GM12801 (cell line): Measurements from ENCODE around the gene NUB1.

Experiments used
- TF ChIP-seq, protein P1 (sequence below): IDR thresholded peaks from one replicate; pipeline ENCODE4 v1.5.1; 2011; ENCODE audit warnings: control low read depth; ENCODE audit not compliant: insufficient read length; ENCODE audit errors: extremely low read depth

NUB1 gene, protein sequence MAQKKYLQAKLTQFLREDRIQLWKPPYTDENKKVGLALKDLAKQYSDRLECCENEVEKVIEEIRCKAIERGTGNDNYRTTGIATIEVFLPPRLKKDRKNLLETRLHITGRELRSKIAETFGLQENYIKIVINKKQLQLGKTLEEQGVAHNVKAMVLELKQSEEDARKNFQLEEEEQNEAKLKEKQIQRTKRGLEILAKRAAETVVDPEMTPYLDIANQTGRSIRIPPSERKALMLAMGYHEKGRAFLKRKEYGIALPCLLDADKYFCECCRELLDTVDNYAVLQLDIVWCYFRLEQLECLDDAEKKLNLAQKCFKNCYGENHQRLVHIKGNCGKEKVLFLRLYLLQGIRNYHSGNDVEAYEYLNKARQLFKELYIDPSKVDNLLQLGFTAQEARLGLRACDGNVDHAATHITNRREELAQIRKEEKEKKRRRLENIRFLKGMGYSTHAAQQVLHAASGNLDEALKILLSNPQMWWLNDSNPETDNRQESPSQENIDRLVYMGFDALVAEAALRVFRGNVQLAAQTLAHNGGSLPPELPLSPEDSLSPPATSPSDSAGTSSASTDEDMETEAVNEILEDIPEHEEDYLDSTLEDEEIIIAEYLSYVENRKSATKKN

DNA sequence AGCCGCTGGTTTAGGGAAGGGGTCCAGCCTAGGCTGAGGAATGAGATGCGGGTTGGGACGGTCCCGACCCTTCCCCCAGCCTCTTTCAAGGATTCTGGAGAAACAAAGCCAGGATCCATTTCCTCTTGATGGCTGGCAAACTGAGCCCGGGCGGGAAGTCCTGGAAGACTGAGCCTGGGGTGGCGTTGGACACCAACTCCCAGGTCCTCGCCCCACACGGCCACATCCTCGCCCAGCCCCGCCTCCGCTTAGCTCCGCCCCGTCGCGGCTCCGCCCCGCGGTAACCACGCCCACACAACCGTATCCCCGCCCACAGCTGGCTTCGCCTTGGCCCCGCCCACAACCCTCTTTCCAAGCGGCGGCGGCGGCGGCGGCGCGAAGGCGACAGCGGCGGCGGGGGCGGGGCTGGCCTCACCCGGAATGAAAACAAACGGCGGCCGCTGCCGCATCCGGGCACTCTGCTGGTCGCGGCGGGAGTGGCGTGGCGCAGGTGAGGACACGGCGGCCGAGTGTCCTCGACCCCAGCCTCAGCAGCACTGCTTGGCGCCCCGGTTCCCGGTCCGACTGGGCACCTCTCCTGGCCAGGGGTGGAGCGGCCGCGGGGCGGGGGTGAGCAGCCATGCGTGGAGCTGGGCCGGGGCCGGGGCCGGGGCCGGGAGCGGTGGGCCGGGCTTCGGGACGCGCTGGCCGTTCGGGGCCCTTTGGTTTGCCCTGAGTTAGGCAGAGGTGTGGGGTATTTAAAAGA lies at the start of gene NUB1:
Gene NUB1 (plus strand): TSS at position 456 of the 745 bp plus-strand sequence. CDS start 3,538 bp downstream, outside the sequence.
- TF ChIP-seq, protein P1, sequence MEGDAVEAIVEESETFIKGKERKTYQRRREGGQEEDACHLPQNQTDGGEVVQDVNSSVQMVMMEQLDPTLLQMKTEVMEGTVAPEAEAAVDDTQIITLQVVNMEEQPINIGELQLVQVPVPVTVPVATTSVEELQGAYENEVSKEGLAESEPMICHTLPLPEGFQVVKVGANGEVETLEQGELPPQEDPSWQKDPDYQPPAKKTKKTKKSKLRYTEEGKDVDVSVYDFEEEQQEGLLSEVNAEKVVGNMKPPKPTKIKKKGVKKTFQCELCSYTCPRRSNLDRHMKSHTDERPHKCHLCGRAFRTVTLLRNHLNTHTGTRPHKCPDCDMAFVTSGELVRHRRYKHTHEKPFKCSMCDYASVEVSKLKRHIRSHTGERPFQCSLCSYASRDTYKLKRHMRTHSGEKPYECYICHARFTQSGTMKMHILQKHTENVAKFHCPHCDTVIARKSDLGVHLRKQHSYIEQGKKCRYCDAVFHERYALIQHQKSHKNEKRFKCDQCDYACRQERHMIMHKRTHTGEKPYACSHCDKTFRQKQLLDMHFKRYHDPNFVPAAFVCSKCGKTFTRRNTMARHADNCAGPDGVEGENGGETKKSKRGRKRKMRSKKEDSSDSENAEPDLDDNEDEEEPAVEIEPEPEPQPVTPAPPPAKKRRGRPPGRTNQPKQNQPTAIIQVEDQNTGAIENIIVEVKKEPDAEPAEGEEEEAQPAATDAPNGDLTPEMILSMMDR = no peak

DNA sequence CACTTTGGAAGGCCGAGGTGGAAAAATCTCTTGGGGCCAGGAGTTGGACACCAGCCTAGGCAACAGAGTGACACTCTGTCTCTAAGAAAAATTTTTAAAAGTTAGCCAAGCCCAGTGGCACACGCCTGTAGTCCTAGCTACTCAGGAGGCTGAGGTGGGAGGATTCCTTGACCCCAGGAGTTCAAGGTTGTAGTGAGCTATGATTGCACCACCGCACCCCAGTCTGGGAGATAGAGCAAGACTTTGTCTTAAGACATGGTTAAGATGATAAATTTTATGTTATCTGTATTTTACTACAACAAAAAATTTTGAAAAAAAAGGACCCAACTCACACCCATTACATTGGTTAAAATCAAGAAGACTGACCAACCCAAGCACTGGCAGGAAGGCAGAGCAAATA lies 48.8 kb upstream of the NUB1 start:
- TF ChIP-seq, protein P1 = no peak

DNA sequence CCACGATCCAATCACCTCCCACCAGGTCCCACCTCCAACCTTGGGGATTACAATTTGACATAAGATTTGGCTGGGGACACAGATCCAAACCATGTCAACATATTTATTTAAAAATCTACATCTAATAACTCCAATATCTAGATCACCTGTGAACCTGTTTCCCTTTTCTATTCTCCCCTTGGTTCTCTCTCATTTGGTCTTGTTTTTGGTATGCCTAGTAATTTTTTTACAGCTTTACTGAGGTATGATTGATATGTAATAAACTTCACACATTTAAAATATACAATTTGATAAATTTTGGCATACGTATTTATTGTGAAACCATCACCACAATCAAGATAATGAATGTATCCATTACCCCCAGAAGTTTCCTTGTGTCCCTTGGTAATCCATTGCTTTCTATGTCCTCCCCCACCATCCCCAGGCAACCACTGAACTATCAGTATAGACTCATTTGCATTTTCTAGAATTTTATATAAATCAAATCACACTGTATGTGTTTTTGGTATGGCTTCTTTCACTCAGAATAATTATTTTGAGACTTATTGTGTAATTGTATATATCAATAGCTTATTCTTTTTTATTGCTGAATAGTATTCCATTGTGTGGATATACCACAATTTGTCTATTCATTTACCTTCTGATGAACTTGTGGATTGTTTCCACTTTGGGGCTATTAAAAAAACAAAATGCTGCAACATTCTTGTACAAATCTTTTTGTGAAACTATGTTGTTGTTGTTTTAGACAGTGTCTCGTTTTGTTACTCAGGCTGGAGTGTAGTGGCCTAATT lies 45.2 kb upstream of the NUB1 start:
- TF ChIP-seq, protein P1 = no peak

DNA sequence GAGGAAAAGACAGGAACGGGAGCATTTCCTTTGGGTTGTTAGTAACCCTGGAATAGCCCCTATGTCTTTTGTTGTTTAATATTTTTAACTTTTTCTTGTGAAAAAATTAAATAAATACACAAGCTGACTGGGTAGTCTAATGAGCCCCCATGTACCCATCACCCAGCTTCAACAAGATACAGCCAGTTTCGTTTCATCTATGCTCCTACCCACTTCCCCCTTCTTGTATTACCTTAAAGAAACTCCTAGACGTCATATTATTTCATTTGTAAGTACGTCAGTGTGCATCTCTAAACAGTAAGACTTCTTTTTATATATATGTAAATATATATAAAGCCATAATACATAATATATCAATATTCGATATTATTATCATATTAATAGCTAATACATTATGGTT lies 42.8 kb upstream of the NUB1 start:
- TF ChIP-seq, protein P1 = no peak

DNA sequence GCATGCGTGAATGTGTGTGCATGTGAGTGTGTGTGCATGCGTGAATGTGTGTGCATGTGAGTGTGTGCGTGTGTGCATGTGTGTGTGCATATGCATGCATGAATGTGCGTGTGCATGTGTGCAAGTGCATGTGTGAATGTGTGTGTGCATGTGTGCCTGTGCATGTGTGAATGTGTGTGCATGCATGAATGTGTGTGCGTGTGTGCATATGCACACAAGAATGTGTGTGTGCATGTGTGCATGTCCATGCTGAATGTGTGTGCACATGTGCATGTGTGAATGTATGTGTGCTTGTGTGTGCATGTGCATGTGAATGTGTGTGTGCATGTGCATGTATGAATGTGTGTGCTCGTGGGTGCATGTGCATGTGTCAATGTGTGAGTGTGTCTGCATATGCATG lies 42.1 kb upstream of the NUB1 start:
- TF ChIP-seq, protein P1 = no peak

DNA sequence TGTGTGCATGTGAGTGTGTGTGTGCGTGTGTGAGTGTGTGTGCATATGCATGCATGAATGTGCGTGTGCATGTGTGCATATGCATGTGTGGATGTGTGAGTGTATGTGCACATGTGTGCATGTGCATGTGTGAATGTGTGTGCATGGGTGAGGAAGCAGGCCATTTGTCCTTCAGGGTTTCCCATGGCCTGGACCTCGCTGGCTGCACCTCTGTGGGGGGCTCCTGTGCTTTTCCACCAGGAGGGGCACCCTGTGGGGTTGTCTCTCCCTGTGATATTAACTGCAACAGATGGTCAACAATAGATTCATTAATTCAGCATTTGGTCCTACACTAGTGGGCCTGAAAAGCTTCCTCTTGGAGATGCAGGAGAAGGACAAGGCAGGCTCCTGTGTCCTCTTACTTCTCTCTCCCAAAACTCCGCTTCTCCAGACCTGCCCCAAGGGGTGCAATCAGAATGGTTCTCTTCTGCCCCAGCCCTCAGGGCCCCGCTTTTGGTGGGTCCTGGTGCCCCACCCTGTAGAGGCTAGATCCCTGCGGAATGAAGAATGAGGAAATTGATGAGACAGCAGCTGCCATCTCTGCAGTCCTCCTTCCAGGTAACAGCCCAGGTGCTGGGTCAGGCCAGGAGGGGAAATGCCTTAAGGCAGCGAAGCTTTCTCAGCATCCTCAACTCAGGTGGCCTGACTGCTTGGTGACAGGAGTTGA lies 41.5 kb upstream of the NUB1 start:
- TF ChIP-seq, protein P1 = no peak
